ENCODE data around the gene MYOM1. TPM values are rescaled to one million over a fixed set of nuclear protein-coding genes. Genes with fewer than 3 reads are reported as not detected.

Gene MYOM1
- under 1 TPM; 0.40 to 0.41 TPM for total RNA-seq

DNA sequence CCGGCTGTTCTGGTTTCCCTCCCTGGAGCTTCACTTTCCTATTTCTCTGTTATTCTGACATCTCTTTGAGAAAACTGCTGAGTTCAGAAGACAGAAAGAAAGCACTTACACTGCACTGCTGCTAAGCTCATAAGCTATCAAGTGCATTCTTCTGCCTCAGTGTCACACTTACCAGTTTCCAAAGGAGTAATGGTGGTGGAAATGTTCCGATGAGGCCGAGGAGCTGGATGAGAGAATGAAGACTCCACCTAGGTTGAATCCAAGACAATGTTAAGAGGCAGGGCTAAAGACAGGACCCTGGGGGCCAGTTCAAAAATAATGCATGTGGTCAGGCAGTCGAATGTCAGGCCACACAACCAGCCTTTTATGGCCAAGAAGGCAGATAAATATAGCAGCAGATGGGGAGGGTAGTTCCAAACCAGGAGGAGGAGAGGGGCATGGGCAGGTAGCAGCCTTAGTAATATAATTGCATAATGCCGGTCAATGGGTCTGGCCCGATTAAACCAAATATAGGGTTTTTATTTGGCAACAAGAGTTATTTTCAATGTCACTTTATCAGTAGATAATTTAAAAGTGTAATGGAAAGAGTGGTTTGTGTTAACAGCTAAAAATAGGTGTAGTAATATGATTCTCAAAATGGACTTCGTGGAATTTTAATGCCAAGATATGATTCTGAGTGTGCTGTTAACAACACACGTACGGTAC lies at the start of gene MYOM1:
TSS of gene MYOM1 (minus strand) at position 338 of the 705 bp plus-strand sequence. CDS start 4,745 bp downstream, outside the sequence.
- no peaks in the 10 kb centered on the region for H3K36me3 Mint-ChIP-seq (ENCODE audit: low read depth)
- H3K27ac Mint-ChIP-seq: no peak within 1 kb of the TSS
- H3K4me1 Mint-ChIP-seq (ENCODE audit: low read depth): peaks cover 4% of the 10 kb centered on the region
- intact Hi-C loops (cut with micrococcal nuclease): loop anchor here (2.0 kb wide), 1 partner anchor 15 kb away; no protein-coding TSS in a partner anchor
- CTCF ChIA-PET: interaction anchor here (0.6 to 1.4 kb wide), 3 partner anchors 68 to 91 kb away, joined by 3 to 5 read pairs (median 3); no protein-coding TSS in a partner anchor
- no peaks in the 10 kb centered on the region for H3K9me3 Mint-ChIP-seq
- no peaks in the 10 kb centered on the region for H3K27me3 Mint-ChIP-seq (ENCODE audit: low read depth)
- H3K4me3 Mint-ChIP-seq: no peak within 1 kb of the TSS
- no peak for DNase-seq

DNA sequence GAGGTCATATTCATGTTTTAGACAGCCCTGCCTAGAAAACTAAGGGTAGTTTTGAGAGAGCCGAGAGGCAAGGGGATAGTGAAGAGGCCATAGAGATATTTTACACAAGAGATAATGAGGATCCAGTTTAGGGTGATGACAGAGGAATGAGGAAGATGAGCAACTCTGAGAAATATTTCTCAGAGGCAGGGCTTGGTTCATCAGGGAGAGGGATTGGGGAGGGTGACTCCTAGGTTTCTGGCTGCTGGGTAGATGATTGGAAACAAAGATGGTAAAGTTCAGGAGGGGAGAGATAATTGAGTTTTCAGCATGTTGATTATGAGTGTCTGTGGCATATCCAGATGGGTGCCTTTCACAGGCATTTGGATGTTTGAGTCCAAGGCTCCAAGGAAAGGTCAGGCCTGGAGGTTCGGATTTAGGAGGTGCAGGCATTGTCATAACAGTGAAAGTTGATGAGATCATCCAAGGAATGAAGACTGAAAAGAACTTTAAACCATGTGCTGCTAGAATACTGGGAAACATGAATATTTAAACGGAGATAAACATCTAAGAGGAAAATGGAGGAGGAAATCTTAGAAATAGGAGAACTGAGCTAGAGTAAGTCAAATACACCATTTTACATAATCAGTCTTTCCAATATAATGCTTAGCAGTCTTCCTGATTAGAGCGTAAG lies 49.6 kb upstream of the MYOM1 start:
- no peak for DNase-seq
- Mint-ChIP-seq H3K36me3 (ENCODE audit: low read depth) (peaks cover 11% of the 10 kb centered on the region), H3K27ac (peak overlapping the region; percentile 28), H3K27me3 (ENCODE audit: low read depth) (no peaks in the 10 kb centered on the region), H3K4me1 (ENCODE audit: low read depth) (peaks cover 74% of the 10 kb centered on the region), H3K4me3 (no peak overlapping the region), H3K9me3 (no peaks in the 10 kb centered on the region)
- CTCF ChIA-PET: interaction anchor here (1.0 to 2.0 kb wide), 2 partner anchors 10 to 397 kb away, joined by 4 to 6 read pairs; no protein-coding TSS in a partner anchor
- intact Hi-C loops (cut with micrococcal nuclease): loop anchor here (1.0 kb wide), 1 partner anchor 9 kb away; no protein-coding TSS in a partner anchor

DNA sequence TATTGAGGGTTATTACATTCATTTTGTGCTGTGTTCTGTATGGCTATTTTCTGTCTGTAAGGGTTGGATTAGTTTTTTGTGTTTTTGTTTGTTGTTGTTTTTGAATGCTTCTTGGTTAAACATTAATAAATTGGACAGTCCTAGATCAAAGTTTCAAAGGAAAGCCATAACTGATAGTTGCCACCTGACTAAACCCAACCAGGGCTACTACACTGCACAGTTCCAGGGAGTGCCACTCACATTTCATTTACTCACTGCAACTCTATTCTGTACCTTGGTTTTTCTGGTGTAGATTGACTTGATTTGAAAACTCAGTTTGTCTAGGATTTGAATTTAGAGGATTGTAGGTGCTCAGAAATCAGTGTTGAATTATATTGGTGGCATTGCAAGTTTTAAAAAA lies 48.5 kb upstream of the MYOM1 start:
- Mint-ChIP-seq H3K27ac (peak overlapping the region; percentile 2), H3K4me1 (ENCODE audit: low read depth) (peaks cover 82% of the 10 kb centered on the region), H3K27me3 (ENCODE audit: low read depth) (no peaks in the 10 kb centered on the region), H3K4me3 (no peak overlapping the region), H3K36me3 (ENCODE audit: low read depth) (peaks cover 5% of the 10 kb centered on the region), H3K9me3 (no peaks in the 10 kb centered on the region)
- CTCF ChIA-PET: no interaction called here
- no peak for DNase-seq
- intact Hi-C loops (cut with micrococcal nuclease): no loop called here

DNA sequence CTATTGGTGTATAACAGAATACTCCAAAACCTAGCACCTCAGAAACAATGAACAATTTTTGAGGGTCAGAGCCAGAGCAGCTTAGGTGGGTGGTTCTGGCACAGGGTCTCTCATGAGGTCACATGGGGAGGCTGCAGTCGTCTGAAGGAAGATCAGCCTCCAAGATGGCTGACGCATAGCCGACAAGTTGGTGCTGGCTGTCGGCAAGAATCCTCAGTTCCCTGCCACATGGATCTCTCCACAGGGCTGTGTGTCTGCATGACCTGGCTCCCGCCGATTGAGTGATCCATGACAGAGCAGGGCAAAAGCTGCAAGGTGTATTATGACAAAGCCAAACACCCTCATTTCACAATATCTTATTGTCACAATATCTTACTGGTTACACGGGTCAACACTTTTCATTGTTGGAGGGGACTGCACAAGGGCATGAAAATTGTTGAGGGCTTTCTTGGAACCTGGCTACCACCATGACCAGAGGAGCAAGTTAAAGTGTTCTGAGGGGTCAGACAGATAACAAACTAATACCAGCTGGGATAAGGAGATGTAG lies 46.4 kb upstream of the MYOM1 start:
- H3K9me3 Mint-ChIP-seq: no peaks in the 10 kb centered on the region
- DNase-seq: no peak
- peaks cover 67% of the 10 kb centered on the region for H3K4me1 Mint-ChIP-seq (ENCODE audit: low read depth)
- peak overlapping the region; percentile 61 for H3K27ac Mint-ChIP-seq
- no peak overlapping the region for H3K4me3 Mint-ChIP-seq
- intact Hi-C loops (cut with micrococcal nuclease): no loop called here
- CTCF ChIA-PET: interaction anchor here (1.0 to 1.1 kb wide), 2 partner anchors 20 to 399 kb away, joined by 3 read pairs; no protein-coding TSS in a partner anchor
- H3K36me3 Mint-ChIP-seq (ENCODE audit: low read depth): peaks cover 5% of the 10 kb centered on the region
- no peaks in the 10 kb centered on the region for H3K27me3 Mint-ChIP-seq (ENCODE audit: low read depth)

DNA sequence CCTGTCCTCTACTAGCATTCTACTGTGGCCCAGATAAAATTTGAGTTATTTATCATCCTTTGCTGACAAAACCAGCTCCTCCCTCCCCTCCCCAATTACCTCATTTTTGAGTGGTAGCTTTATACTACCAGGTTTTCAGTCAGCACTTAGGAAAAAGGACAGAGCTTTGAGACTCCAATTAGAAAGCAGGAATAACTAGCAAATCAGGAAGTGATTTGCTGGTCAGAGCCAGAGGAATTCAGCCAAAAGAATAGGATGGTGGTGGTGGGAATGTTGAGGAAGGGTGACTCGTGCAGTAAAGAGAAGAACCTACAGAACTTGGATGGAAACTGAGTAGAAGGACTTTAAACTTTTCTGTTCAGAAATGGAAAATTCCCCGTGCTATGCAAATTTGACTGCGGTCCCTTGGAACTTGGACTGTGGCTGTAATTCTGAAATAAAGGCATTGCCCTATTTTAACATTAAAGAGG lies 45.8 kb upstream of the MYOM1 start:
- Mint-ChIP-seq H3K27me3 (ENCODE audit: low read depth) (no peaks in the 10 kb centered on the region), H3K36me3 (ENCODE audit: low read depth) (peaks cover 5% of the 10 kb centered on the region), H3K27ac (peak overlapping the region; percentile 43), H3K4me1 (ENCODE audit: low read depth) (peaks cover 64% of the 10 kb centered on the region), H3K4me3 (no peak overlapping the region), H3K9me3 (no peaks in the 10 kb centered on the region)
- DNase-seq: no peak
- CTCF ChIA-PET: interaction anchor here (0.6 to 1.0 kb wide), 2 partner anchors 18 to 399 kb away, joined by 3 read pairs; partner anchors contain the start of gene MYL12A
- intact Hi-C loops (cut with micrococcal nuclease): no loop called here

DNA sequence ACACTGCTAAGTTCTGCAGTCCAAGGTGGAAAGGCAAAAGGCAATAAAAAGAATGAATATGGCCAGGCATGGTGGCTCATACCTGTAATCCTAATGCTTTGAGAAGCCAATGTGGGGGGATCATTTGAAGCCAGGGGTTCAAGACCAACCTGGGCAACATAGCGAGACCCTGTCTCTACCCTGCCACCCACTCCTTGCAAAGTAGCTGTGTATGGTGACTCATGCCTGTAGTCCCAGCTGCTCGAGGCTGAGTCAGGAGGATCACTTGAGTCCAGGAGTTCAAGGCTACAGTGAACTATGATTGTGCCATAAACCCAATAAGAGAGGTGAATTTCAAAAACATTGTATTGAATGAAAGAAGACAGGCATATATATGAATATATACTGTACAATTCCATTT lies 44.6 kb upstream of the MYOM1 start:
- peaks cover 5% of the 10 kb centered on the region for H3K36me3 Mint-ChIP-seq (ENCODE audit: low read depth)
- no peak overlapping the region for H3K4me3 Mint-ChIP-seq
- no peaks in the 10 kb centered on the region for H3K9me3 Mint-ChIP-seq
- peak; percentile 51 for DNase-seq
- H3K27me3 Mint-ChIP-seq (ENCODE audit: low read depth): no peaks in the 10 kb centered on the region
- H3K4me1 Mint-ChIP-seq (ENCODE audit: low read depth): peaks cover 63% of the 10 kb centered on the region
- intact Hi-C loops (cut with micrococcal nuclease): loop anchor here (5.0 kb wide), 2 partner anchors 328 to 1973 kb away; no protein-coding TSS in a partner anchor
- no peak overlapping the region for H3K27ac Mint-ChIP-seq
- CTCF ChIA-PET: interaction anchor here (1.0 to 1.7 kb wide), 6 partner anchors 17 to 401 kb away, joined by 3 to 10 read pairs (median 6); partner anchors contain the start of gene MYL12A

DNA sequence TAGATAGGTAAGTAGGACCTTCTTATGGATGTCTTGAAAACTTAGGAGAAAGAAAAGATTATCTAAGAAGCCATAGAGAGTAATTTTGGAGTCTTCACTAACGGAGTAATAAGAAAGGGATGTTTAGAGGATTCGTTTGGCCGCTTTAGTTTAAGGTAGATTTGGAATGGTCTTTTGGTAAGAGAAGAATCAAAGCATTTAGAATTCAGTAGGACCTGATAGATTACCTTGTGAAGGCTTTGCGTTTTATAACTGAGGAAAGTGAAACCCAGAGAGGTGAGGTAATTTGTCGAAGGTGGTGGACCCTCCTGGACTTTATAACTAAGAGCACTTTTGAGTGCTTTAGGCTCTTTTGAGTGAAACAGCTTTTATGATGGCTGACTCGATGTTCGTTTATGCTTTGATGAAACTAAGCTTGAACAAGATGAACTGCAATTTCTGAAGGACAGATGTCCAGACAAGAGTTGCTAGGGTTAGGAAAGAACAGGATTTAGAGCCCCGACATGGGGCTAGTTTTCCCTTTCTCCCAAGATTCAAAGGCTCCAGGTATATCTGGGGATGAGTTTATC lies 43.4 kb upstream of the MYOM1 start:
- CTCF ChIA-PET: interaction anchor here (0.6 to 1.7 kb wide), 10 partner anchors 15 to 402 kb away, joined by 3 to 10 read pairs (median 4); partner anchors contain the start of gene MYL12A
- Mint-ChIP-seq H3K4me1 (ENCODE audit: low read depth) (peaks cover 60% of the 10 kb centered on the region), H3K36me3 (ENCODE audit: low read depth) (peaks cover 7% of the 10 kb centered on the region), H3K9me3 (no peaks in the 10 kb centered on the region), H3K27ac (peak overlapping the region; percentile 91), H3K4me3 (peak overlapping the region; percentile 92), H3K27me3 (ENCODE audit: low read depth) (no peaks in the 10 kb centered on the region)
- no peak for DNase-seq
- intact Hi-C loops (cut with micrococcal nuclease): loop anchor here (5.0 kb wide), 2 partner anchors 329 to 1974 kb away; no protein-coding TSS in a partner anchor

DNA sequence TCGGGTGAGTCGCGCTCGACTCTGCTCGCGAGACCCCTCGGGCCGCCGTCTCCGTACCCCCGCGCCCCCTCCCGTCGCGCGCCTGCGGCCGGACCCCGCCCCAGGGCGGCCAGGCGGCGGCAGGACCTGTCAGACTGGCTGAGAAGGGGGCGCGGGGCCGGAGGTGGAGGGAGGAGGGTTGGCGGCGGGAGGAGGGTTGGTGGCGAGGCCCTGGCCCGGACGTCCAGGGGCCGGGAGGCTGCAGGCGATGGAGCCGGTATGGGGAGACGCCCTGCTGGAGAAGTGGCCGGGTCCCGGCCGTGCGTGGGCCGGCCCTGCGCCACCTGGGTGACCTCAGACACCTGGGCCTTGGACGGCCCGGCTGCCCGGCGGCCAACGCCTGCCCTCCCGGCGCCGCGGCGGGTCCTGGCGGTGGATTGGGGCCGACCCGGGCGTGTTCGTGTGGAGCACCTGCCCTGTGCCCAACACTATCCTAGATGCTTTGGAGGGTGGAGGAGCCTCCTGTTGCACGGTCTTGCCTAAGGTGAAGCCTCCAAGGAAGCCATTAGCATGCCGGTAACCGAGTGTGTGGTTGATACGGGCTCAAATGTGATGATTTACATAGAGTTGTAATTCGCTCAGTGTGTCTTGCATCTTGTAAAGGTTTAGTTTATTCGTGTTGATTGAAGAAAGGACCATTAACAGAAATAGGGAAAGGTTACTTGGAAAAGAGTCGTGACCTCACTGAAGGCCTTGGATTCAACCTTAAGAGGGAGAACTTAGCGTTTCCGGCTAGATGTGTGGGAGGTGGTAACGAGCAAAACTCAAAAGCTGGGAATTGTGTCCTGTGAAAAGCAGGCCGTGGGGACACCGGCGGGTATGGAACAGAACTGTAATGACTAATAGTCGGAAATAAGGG lies 42.7 kb upstream of the MYOM1 start:
- no peaks in the 10 kb centered on the region for H3K27me3 Mint-ChIP-seq (ENCODE audit: low read depth)
- H3K36me3 Mint-ChIP-seq (ENCODE audit: low read depth): peaks cover 14% of the 10 kb centered on the region
- no peaks in the 10 kb centered on the region for H3K9me3 Mint-ChIP-seq
- H3K4me3 Mint-ChIP-seq: peak overlapping the region; percentile 92
- peak overlapping the region; percentile 97 for H3K27ac Mint-ChIP-seq
- CTCF ChIA-PET: interaction anchor here (0.6 to 2.5 kb wide), 7 partner anchors 15 to 332 kb away, joined by 3 to 7 read pairs (median 4); partner anchors contain the start of gene MYL12A
- intact Hi-C loops (cut with micrococcal nuclease): loop anchor here (1.0 to 5.0 kb wide), 4 partner anchors 15 to 1975 kb away; partner anchors contain the start of gene MYL12A
- peak; percentile 55 for DNase-seq
- H3K4me1 Mint-ChIP-seq (ENCODE audit: low read depth): peaks cover 64% of the 10 kb centered on the region

DNA sequence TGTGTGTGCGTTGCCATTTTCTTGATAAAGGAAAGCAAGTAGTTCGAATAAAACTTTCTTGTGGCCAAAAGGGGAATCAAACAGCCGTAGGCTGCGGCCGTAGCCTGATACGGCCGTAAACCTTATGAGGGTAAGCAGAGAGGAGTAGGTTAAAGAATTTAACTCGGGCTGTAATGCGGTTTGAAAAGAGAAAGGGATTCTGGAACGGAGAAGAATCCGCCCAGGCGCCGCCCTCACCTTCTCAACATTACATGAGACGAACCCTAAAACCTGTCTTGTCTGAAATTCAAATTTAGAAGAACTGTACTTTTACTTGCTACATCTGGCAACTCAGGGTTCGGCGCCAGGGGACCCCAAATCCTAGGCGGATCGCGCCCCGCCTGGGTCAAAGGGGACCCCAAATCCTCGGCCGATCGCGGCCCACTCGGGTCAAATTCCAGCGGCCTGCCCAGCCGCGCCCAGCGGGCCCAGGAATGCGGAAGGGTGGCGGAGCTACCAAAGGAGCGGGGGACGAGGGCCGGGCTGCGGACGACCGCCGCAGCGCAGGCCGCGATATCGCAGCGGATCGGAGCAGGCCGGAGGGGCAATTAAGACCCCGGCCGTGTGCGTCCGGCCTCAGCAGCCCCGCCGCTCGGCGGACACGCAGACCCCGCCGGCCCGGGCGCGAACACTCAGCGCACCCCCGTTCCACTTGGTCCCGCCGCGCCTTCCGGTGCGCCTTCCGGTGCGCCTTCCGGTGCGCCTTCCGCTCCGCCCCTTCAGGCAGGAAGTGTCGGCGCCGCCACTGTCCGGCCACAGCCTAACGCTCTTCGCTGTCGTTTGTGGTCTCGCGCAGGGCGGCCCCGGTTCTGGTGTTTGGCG lies 41.8 kb upstream of the MYOM1 start, which contains the start of gene MYL12B:
TSS of gene MYL12B (plus strand) at position 761 of the 861 bp plus-strand sequence. CDS start 10,766 bp downstream, outside the sequence.
- peaks cover 18% of the 10 kb centered on the region for H3K36me3 Mint-ChIP-seq (ENCODE audit: low read depth)
- H3K4me3 Mint-ChIP-seq: peak within 1 kb of the TSS; percentile 92
- H3K9me3 Mint-ChIP-seq: no peaks in the 10 kb centered on the region
- no peaks in the 10 kb centered on the region for H3K27me3 Mint-ChIP-seq (ENCODE audit: low read depth)
- peak within 1 kb of the TSS; percentile 97 for H3K27ac Mint-ChIP-seq
- intact Hi-C loops (cut with micrococcal nuclease): loop anchor here (1.0 to 5.0 kb wide), 6 partner anchors 14 to 1976 kb away; partner anchors contain the start of gene MYL12A
- CTCF ChIA-PET: interaction anchor here (1.0 to 2.5 kb wide), 5 partner anchors 11 to 195 kb away, joined by 3 to 7 read pairs (median 4); partner anchors contain the start of gene MYL12A
- DNase-seq: peak; percentile 79
- peaks cover 64% of the 10 kb centered on the region for H3K4me1 Mint-ChIP-seq (ENCODE audit: low read depth)

DNA sequence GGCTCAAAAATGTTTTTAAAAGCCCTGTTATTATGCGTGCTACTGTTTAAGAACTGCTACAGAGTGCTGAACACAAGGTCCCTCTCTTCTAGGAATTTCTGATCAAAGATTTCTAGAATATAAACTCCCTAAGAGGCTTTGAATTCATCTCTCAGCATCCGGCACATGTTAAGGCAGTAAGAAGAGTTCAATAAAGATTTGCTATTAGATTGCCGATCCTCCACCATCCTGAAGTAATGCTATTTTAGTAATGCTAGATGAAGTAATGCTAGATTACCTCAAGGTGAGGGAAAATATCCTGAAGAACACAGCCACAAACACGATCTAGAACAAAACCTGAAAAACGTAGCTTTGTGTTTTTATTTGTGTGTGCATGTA lies 41.2 kb upstream of the MYOM1 start:
- intact Hi-C loops (cut with micrococcal nuclease): loop anchor here (1.0 to 5.0 kb wide), 4 partner anchors 36 to 1976 kb away; no protein-coding TSS in a partner anchor
- Mint-ChIP-seq H3K27me3 (ENCODE audit: low read depth) (no peaks in the 10 kb centered on the region), H3K4me3 (peak overlapping the region; percentile 92), H3K36me3 (ENCODE audit: low read depth) (peaks cover 18% of the 10 kb centered on the region), H3K4me1 (ENCODE audit: low read depth) (peaks cover 62% of the 10 kb centered on the region), H3K27ac (peak overlapping the region; percentile 97), H3K9me3 (no peaks in the 10 kb centered on the region)
- DNase-seq: no peak
- CTCF ChIA-PET: interaction anchor here (1.0 to 2.5 kb wide), 5 partner anchors 10 to 196 kb away, joined by 3 to 7 read pairs (median 4); partner anchors contain the start of gene MYL12A
